GM10266 (cell line): Measurements from ENCODE around the gene METTL1.

Source experiments
- DNase-seq: peaks from one replicate; pipeline ENCODE4 v3.0.0; 2012; ENCODE audit errors: extremely low spot score
- TF ChIP-seq, protein P1 (sequence below): IDR thresholded peaks from 2 replicates; pipeline ENCODE4 v1.5.1; 2012; ENCODE audit warnings: mild to moderate bottlenecking, low read depth; ENCODE audit not compliant: control insufficient read depth, insufficient read depth; ENCODE audit errors: missing control alignments

Gene METTL1

DNA sequence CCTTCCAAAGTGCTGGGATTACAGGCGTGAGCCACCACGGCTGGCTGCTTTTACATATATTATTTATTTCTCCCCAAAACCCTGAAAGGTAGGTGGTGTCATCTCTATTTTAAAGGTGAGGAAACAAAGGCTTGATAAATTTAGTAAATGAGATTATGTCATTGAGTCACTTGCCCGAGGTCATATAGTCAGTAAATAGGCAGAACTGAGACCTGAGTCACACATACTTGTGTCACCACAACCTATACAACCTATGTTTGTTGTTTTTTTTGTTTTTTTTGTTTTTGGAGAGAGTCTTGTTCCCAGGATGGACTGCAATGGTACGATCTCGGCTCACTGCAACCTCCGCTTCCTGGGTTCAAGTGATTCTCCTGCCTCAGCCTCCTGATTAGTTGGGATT lies 23.4 kb upstream of the METTL1 start:
- DNase-seq: no peak
- TF ChIP-seq, protein P1, sequence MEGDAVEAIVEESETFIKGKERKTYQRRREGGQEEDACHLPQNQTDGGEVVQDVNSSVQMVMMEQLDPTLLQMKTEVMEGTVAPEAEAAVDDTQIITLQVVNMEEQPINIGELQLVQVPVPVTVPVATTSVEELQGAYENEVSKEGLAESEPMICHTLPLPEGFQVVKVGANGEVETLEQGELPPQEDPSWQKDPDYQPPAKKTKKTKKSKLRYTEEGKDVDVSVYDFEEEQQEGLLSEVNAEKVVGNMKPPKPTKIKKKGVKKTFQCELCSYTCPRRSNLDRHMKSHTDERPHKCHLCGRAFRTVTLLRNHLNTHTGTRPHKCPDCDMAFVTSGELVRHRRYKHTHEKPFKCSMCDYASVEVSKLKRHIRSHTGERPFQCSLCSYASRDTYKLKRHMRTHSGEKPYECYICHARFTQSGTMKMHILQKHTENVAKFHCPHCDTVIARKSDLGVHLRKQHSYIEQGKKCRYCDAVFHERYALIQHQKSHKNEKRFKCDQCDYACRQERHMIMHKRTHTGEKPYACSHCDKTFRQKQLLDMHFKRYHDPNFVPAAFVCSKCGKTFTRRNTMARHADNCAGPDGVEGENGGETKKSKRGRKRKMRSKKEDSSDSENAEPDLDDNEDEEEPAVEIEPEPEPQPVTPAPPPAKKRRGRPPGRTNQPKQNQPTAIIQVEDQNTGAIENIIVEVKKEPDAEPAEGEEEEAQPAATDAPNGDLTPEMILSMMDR: no peak

DNA sequence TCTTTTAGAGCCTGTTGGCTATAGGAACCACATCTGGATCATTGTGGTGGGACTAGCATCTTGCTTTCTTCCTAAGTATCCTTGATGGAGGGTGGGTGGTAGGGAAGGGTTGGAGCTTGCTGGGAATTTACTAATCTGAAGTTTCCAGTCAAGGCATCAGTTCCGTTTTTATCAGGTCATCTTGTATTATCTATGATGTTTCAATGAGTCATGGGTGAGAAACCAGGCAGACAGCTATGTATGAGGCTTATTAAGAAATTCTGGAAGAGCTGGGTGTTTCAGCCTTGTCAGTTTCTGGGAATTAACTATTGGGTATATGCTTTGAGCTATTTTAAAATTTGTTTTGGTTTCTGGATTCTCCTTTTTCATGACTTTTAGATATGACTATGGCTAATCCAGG lies 22.0 kb upstream of the METTL1 start:
- DNase-seq: no peak

DNA sequence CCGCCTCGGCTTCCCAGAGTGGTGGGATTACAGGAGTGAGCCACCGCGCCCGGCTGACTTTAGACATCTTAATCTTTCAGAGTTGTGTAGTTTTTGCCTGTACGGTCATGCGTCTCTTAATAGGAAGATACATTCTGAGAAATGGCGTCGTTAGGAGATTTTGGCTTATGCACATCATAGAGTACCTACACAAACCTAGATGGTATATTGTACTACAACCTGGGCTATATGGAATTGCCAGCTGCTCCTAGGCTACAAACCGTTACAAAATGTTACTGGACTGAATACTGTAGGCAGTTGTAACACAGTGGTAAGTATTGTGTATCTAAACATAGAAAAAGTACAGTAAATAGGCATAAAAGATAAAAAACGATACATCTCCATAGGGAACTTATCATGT lies 12.0 kb upstream of the METTL1 start:
- TF ChIP-seq, protein P1: no peak

More for the DNA sequence above, 22.0 kb upstream of the METTL1 start:
- TF ChIP-seq, protein P1: no peak

DNA sequence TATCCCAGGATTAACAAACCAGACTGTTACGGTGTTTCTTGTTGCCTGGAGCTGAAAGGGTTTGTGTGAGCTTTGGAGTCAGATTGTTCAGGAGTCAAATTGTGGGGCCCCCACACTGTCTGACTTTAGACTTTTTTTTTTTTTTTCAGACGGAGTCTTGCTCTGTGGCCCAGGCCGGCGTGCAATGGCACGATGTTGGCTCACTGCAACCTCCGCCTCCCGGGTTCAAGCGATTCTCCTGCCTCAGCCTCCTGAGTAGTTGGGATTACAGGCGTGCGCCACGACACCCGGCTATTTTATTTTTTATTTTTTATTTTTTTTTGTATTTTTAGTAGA lies 11.5 kb upstream of the METTL1 start:
- TF ChIP-seq, protein P1: no peak
- DNase-seq: no peak

More for the DNA sequence above, 12.0 kb upstream of the METTL1 start:
- no peak for DNase-seq

DNA sequence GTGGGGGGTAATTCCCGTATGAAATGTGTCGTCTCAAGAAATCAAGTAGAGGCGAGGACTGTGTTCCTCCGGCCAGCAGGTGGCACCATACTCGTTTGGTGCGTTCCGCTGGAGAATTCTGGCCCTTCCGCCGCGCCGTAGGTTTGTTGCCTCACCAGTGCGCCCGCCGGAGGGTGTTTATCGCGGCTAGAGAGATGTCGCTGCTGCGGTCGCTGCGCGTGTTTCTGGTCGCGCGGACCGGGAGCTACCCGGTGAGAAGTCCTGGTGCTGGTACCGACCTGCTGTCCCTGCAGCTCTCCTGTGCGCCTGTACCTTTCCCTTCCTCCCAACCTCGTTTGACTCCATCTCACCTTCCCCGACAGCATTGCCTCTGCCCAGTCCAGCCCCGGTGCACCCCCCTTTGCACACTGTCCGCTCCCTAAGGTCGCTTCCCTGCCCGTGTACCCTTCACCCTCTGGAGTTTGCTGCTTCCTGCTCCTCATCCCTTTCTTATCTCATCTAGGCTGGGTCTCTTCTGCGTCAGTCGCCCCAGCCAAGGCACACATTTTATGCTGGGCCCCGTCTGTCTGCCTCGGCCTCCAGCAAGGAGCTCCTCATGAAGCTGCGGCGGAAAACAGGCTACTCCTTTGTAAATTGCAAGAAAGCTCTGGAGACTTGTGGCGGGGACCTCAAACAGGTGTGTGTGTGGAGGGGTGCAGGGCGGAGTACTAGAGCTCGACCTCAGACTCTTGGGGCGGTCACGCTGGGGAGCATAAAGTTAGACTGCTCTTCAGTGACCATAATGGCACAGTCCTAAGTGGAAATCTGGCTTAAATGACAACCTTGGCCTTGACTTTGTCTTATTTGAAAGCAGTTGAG lies 10.9 kb upstream of the METTL1 start, which contains the start of gene TSFM:
TSFM (plus strand) TSS at position 180 of the 858 bp plus-strand sequence; CDS start at position 195, 15 bp downstream.
- DNase-seq: peak; percentile 82
- TF ChIP-seq, protein P1: peak; percentile 97

DNA sequence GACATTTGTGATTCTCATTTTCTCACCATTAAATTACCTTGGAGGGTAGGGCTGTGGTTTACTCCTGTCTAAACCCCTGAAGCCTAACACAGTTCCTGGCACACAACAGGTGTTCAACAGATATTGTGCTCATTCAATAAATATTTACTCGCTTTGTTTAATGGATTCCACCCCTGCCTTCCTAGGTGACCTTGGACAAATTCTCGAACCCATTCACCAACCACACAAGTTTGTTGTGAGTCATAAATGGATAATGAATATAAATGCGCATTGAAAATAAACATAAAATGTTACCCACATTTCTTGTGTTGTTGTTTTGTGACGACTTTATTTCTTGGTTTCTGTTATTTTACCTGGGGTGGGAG lies 10.3 kb upstream of the METTL1 start:
- DNase-seq: no peak
- TF ChIP-seq, protein P1: no peak

DNA sequence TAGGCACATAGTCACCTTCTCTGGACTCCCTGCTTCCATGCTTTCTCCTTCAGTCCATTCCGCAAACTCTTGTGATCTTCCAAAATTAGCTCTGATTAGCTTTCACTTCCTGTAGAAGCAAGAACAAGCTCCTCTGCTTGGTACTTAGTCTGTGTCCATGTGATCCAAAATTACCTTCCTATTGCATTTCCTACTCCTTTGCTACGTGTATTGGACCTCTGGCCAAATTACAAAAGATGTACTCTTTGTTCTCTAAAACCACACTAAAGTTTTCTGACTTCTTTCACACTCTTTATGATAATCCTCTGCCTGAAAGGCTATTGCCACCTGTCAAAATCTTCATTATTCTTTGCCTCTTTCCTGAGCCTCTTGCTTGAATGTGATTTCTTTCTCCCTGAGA lies 9.9 kb upstream of the METTL1 start:
- no peak for DNase-seq
- TF ChIP-seq, protein P1: no peak
